Sigmoid colon (tissue), 4 donors: ENCODE measurements around the gene CNOT4.
"Not testable (repeated sequence)": the region's sequence is repeated elsewhere in the genome, so short reads cannot be mapped to it uniquely, and the experiment has no call there.

Source experiments
- CTCF ChIP-seq, 4 experiments: fragments of 450-650 bp in 3 of 4; fragments of 200-600 bp in 1 of 4; IDR thresholded peaks; one replicate each; pipeline ENCODE4 v1.5.1; 2016 to 2019; ENCODE audit warnings: antibody characterized with exemption in 4 of 4, mild to moderate bottlenecking in 3 of 4, moderate library complexity in 2 of 4
- EP300 ChIP-seq, 4 donors: sonication (generic); formaldehyde crosslinking; IDR thresholded peaks; one replicate each; pipeline ENCODE4 v1.6.1; 2017; ENCODE audit warnings: antibody characterized with exemption in 4 of 4
- POLR2A ChIP-seq, 2 donors: fragments of 450-650 bp; IDR thresholded peaks; one replicate each; pipeline ENCODE4 v1.6.1; 2016; ENCODE audit warnings: antibody characterized with exemption in 2 of 2, mild to moderate bottlenecking in 2 of 2, moderate library complexity in 2 of 2
- POLR2AphosphoS5 ChIP-seq, 4 donors: sonication (generic); formaldehyde crosslinking; IDR thresholded peaks; one replicate each; pipeline ENCODE4 v1.6.1; 2017; ENCODE audit warnings: antibody characterized with exemption in 4 of 4

DNA sequence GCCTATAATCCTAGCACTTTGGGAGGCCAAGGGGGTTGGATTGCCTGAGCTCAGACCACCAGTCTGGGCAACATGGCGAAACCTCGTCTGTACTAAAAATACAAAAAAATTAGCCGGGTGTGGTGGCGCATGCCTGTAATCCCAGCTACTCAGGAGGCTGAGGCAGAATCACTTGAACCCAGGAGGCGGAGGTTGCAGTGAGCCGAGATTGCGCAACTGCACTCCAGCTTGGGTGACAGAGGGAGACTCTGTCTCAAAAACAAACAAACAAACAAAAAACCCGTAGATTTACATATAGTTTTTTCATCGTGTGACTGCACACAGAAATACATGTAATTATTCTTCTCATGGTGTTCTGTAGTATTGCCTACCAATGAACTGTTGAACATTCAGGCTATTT, 158.8 kb downstream of the CNOT4 start:
- TF ChIP-seq POLR2AphosphoS5, CTCF, POLR2A, EP300 (IDR thresholded peaks at IDR 0.05): not testable (repeated sequence)
